AG04449 (cell line): ENCODE results near the gene CTNNA2.

ENCODE experiments used
- CTCF ChIA-PET: fragments of 350-600 bp; formaldehyde crosslinking; extraction: SDS; loops from one replicate; lab custom pipeline; 2021; ENCODE audit warnings: antibody characterized with exemption; lab: Yijun Ruan, JAX
- POLR2A ChIA-PET: fragments of 400-600, 350-600 bp; formaldehyde crosslinking; extraction: SDS; loops from one replicate; lab custom pipeline; 2020; ENCODE audit warnings: antibody characterized with exemption, inconsistent platforms; lab: Yijun Ruan, JAX
- DNase-seq: peaks from one replicate; pipeline ENCODE4 v3.0.0-alpha.2; 2010; ENCODE audit warnings: low read depth, low spot score
- H3K4me3 ChIP-seq: 2 replicates; pipeline ENCODE4 v1.5.1; 2011; ENCODE audit warnings: low read depth, mild to moderate bottlenecking, control low read depth, low read length
- CTCF ChIP-seq: IDR thresholded peaks from one replicate; pipeline ENCODE4 v1.5.1; 2011; ENCODE audit warnings: mild to moderate bottlenecking, moderate library complexity, low read length, control low read depth, inconsistent platforms; ENCODE audit not compliant: insufficient read depth; ENCODE audit errors: missing control alignments

Gene CTNNA2

DNA sequence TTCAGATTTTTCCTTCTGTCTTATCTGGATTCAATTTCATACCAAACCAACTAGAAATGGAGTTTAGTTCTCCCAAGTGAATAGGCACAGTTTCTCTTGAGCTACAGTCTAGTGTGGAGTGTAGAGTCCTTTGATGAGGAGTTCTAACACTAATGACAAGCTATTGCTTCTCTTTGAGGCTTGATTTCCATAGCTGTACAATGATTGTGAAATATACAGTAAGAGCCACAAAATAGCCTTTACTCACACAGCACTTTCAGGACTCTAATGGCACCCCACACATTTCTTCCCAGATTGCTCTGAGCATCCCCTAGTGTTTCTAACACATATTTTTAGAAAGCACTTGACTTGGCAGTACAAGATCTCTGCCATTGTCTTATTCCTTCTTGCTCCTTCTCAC is 638.4 kb downstream of the CTNNA2 start:
- H3K4me3 ChIP-seq = no peak overlapping the region
- DNase-seq = no peak
- POLR2A ChIA-PET = no interaction called here
- TF ChIP-seq CTCF = no peak
- CTCF ChIA-PET = interaction anchor here (1.8 kb wide), 1 partner anchor 87 kb away, joined by 6 read pairs; no protein-coding TSS in a partner anchor

- CTCF ChIA-PET = interaction anchor here (1.8 kb wide), 1 partner anchor 87 kb away, joined by 6 read pairs; no protein-coding TSS in a partner anchor
- DNase-seq = no peak
- no peak overlapping the region for H3K4me3 ChIP-seq
- TF ChIP-seq CTCF = no peak
- POLR2A ChIA-PET = no interaction called here
Measured at GRCh38 chr2:80151651-80152050, 638.8 kb downstream of the CTNNA2 start.

DNA sequence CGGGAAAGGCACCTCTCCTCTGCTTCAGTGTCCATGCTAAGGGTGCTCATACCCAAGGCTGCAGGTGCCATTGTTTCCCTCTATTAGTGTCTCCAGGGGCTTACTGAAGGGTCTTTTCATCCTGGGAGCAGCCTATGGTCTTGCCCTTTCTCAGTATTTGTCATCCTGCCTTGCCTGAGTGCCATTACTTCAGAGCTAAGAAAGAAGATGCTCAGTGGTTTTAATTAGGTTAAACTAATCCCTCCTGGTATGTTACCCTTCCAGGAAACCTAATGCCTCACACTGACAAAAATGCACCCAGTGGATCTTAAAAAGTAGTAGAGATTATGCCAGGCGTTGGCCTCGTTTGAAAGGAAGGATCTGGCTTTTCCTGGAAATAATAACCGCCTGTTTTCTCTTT is 640.3 kb downstream of the CTNNA2 start:
- no peak for TF ChIP-seq CTCF
- no peak for DNase-seq
- no peak overlapping the region for H3K4me3 ChIP-seq
- POLR2A ChIA-PET = no interaction called here
- CTCF ChIA-PET = interaction anchor here (1.3 kb wide), 2 partner anchors 79 to 86 kb away, joined by 3 to 5 read pairs; no protein-coding TSS in a partner anchor

DNA sequence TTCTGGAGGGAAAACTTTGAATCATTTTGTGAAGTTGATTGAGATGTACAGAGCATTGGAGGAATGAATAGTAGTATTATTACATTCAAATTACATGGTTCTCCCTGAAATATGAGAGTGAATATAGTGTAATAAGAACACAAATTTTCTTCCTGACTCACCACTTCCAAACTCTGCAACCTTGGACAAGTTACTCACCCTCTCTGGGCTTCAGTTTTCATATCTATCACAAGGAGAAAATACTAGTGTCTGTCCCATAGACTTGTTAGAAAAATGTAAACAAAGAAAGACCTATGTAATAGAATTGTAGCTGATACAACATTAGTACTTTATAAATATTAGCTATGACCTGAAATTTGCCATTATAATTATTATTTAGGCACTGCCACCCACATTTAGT is 640.9 kb downstream of the CTNNA2 start:
- H3K4me3 ChIP-seq = no peak overlapping the region
- no peak for TF ChIP-seq CTCF
- CTCF ChIA-PET = interaction anchor here (1.3 to 1.8 kb wide), 2 partner anchors 85 to 87 kb away, joined by 3 to 5 read pairs; no protein-coding TSS in a partner anchor
- POLR2A ChIA-PET = no interaction called here
- no peak for DNase-seq

GRCh38 chr2:80154231-80154915 is 641.5 kb downstream of the CTNNA2 start:
- TF ChIP-seq CTCF = no peak
- ChIA-PET CTCF (interaction anchor here (1.3 to 1.8 kb wide), 2 partner anchors 85 to 87 kb away, joined by 3 to 5 read pairs; no protein-coding TSS in a partner anchor), POLR2A (no interaction called here)
- no peak overlapping the region for H3K4me3 ChIP-seq
- DNase-seq = no peak

- CTCF ChIA-PET = no interaction called here
- H3K4me3 ChIP-seq = no peak overlapping the region
- TF ChIP-seq CTCF = no peak
- no peak for DNase-seq
- POLR2A ChIA-PET = no interaction called here
Measured at GRCh38 chr2:80164375-80164774, 651.5 kb downstream of the CTNNA2 start.
